OCI-LY1 (cell line): ENCODE results near the gene NR1H2.

Experiments
- H2AFZ ChIP-seq: fragments of 200-600 bp; sonication (generic), shearing (Covaris generic); 2 replicates; pipeline ENCODE4 v1.6.0; 2014; ENCODE audit warnings: antibody characterized with exemption, mild to moderate bottlenecking, low read length
- H3F3A ChIP-seq: fragments of 200-600 bp; sonication (generic), shearing (Covaris generic); 2 replicates; pipeline ENCODE4 v1.6.0; 2014; ENCODE audit warnings: mild to moderate bottlenecking, antibody characterized with exemption, low read length, moderate library complexity; ENCODE audit not compliant: insufficient read depth
- H3K27ac ChIP-seq: fragments of 200-600 bp; sonication (generic); 2 replicates; pipeline ENCODE4 v1.5.1; 2014; ENCODE audit warnings: low read length, mixed run types, mild to moderate bottlenecking, low read depth; ENCODE audit not compliant: poor library complexity, severe bottlenecking
- H3K27me3 ChIP-seq: fragments of 200-600 bp; sonication (generic); 2 replicates; pipeline ENCODE4 v1.6.0; 2014; ENCODE audit warnings: antibody characterized with exemption, mild to moderate bottlenecking, low read length, moderate library complexity; ENCODE audit not compliant: insufficient read depth
- H3K36me3 ChIP-seq: fragments of 200-600 bp; sonication (generic); 2 replicates; pipeline ENCODE4 v1.6.1; 2014; ENCODE audit warnings: mild to moderate bottlenecking, antibody characterized with exemption, low read length, moderate library complexity, mixed read lengths; ENCODE audit not compliant: insufficient read depth
- H3K4me1 ChIP-seq: fragments of 200-600 bp; sonication (generic); 2 replicates; pipeline ENCODE4 v1.5.1; 2014; ENCODE audit warnings: mild to moderate bottlenecking, low read length, moderate library complexity; ENCODE audit not compliant: insufficient read depth, severe bottlenecking
- H3K4me2 ChIP-seq: fragments of 200-600 bp; sonication (generic), shearing (Covaris generic); 2 replicates; pipeline ENCODE4 v1.6.1; 2014; ENCODE audit warnings: low read length
- H3K4me3 ChIP-seq: fragments of 200-600 bp; sonication (generic); 2 replicates; pipeline ENCODE4 v1.5.1; 2014; ENCODE audit warnings: low read length, low read depth, mild to moderate bottlenecking, mixed read lengths; ENCODE audit not compliant: poor library complexity, severe bottlenecking
- H3K79me2 ChIP-seq: fragments of 200-600 bp; shearing (Covaris generic); 2 replicates; pipeline ENCODE4 v1.6.1; 2016; ENCODE audit warnings: mixed run types, low read length, mixed read lengths; ENCODE audit not compliant: insufficient read depth
- H3K9ac ChIP-seq: fragments of 200-600 bp; sonication (generic), shearing (Covaris generic); 2 replicates; pipeline ENCODE4 v1.6.1; 2014; ENCODE audit warnings: mild to moderate bottlenecking, low read length, mixed read lengths
- H3K9me2 ChIP-seq: fragments of 200-600 bp; sonication (generic), shearing (Covaris generic); 2 replicates; pipeline ENCODE4 v1.6.1; 2014; ENCODE audit warnings: low read depth, mild to moderate bottlenecking, low read length, mixed read lengths
- H3K9me3 ChIP-seq: fragments of 200-600 bp; shearing (Covaris generic); 2 replicates; pipeline ENCODE4 v1.6.1; 2014; ENCODE audit warnings: low read length, mixed read lengths
- H4K20me1 ChIP-seq: fragments of 200-600 bp; sonication (generic), shearing (Covaris generic); 2 replicates; pipeline ENCODE4 v1.6.0; 2016; ENCODE audit warnings: mild to moderate bottlenecking, low read length; ENCODE audit not compliant: insufficient read depth
- EZH2 ChIP-seq: fragments of 200-600 bp; sonication (generic), shearing (Covaris generic); IDR thresholded peaks from 2 replicates; pipeline ENCODE4 v1.8.0; 2017; ENCODE audit warnings: borderline replicate concordance, mixed run types, mild to moderate bottlenecking, antibody characterized with exemption, low read length, moderate library complexity, mixed read lengths
- TF ChIP-seq, protein P1 (sequence below): fragments of 200-600 bp; sonication (generic), shearing (Covaris generic); IDR thresholded peaks from 2 replicates; pipeline ENCODE4 v1.5.1; 2017; ENCODE audit warnings: mild to moderate bottlenecking, antibody characterized with exemption, low read length, moderate library complexity, mixed read lengths

Gene NR1H2

DNA sequence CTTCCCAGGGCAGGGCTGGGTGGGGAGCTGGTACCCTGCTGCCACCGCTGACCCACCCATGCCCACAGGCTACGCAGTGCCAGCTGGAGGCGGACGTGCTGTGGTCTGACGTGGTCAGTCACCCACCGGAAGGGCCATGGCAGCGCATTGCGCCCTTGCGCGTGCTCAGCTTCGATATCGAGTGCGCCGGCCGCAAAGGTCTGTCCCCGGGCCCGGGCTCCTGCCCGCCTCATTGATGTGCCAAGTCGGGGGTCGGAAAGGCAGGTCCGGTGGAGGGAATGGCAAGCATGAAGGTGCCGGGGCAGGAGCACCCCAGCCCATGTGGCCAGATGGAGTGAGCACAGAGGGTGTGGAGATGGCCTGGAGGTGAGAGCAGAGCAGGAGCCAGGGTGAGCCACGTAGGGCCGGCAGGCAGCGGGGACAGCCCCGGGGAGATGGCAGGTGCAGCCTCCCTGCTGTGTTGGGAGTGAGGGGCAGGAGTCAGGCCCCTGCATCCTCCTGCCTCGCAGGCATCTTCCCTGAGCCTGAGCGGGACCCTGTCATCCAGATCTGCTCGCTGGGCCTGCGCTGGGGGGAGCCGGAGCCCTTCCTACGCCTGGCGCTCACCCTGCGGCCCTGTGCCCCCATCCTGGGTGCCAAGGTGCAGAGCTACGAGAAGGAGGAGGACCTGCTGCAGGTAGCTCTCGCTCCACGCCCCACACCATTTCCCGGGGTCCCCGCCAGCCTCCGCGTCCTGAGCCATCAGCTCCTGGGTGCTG, 26.5 kb downstream of the NR1H2 start:
- Histone ChIP-seq H3K9ac (no peak overlapping the region), H3K4me1 (no peaks in the 10 kb centered on the region), H3K27me3 (no peaks in the 10 kb centered on the region), H4K20me1 (no peaks in the 10 kb centered on the region), H3K27ac (no peak overlapping the region), H3K79me2 (no peaks in the 10 kb centered on the region), H3K9me2 (no peaks in the 10 kb centered on the region), H3K4me2 (no peak overlapping the region), H3K4me3 (no peak overlapping the region), H3F3A (no peaks in the 10 kb centered on the region), H3K9me3 (no peaks in the 10 kb centered on the region), H2AFZ (no peak overlapping the region), H3K36me3 (peaks cover 64% of the 10 kb centered on the region)
- TF ChIP-seq, protein P1, sequence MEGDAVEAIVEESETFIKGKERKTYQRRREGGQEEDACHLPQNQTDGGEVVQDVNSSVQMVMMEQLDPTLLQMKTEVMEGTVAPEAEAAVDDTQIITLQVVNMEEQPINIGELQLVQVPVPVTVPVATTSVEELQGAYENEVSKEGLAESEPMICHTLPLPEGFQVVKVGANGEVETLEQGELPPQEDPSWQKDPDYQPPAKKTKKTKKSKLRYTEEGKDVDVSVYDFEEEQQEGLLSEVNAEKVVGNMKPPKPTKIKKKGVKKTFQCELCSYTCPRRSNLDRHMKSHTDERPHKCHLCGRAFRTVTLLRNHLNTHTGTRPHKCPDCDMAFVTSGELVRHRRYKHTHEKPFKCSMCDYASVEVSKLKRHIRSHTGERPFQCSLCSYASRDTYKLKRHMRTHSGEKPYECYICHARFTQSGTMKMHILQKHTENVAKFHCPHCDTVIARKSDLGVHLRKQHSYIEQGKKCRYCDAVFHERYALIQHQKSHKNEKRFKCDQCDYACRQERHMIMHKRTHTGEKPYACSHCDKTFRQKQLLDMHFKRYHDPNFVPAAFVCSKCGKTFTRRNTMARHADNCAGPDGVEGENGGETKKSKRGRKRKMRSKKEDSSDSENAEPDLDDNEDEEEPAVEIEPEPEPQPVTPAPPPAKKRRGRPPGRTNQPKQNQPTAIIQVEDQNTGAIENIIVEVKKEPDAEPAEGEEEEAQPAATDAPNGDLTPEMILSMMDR, result no peak
- no peak for TF ChIP-seq EZH2

GRCh38 chr19:50406156-50406820, 30.0 kb downstream of the NR1H2 start:
- Histone ChIP-seq H3K9me3 (no peaks in the 10 kb centered on the region), H3K9ac (no peak overlapping the region), H3K79me2 (no peaks in the 10 kb centered on the region), H3K4me2 (no peak overlapping the region), H4K20me1 (no peaks in the 10 kb centered on the region), H3K4me1 (no peaks in the 10 kb centered on the region), H3K36me3 (peaks cover 82% of the 10 kb centered on the region), H3K4me3 (no peak overlapping the region), H3F3A (no peaks in the 10 kb centered on the region), H3K9me2 (no peaks in the 10 kb centered on the region), H2AFZ (no peak overlapping the region), H3K27ac (no peak overlapping the region), H3K27me3 (no peaks in the 10 kb centered on the region)
- TF ChIP-seq, protein P1, result no peak
- no peak for TF ChIP-seq EZH2

GRCh38 chr19:50406829-50407228, 30.6 kb downstream of the NR1H2 start:
- Histone ChIP-seq H3K4me1 (no peaks in the 10 kb centered on the region), H3K79me2 (no peaks in the 10 kb centered on the region), H3K27me3 (no peaks in the 10 kb centered on the region), H3K9me3 (no peaks in the 10 kb centered on the region), H3K9ac (no peak overlapping the region), H2AFZ (no peak overlapping the region), H3K36me3 (peaks cover 80% of the 10 kb centered on the region), H4K20me1 (no peaks in the 10 kb centered on the region), H3K4me3 (no peak overlapping the region), H3K27ac (no peak overlapping the region), H3F3A (no peaks in the 10 kb centered on the region), H3K9me2 (no peaks in the 10 kb centered on the region), H3K4me2 (no peak overlapping the region)
- TF ChIP-seq, protein P1, result no peak
- TF ChIP-seq EZH2, result no peak
